LoVo (cell line): Measurements from ENCODE around the gene GPR135.

Source experiments
- DNase-seq: peaks from one replicate; pipeline ENCODE4 v3.0.0-alpha.2; 2016; ENCODE audit warnings: low spot score

The GPR135 gene

DNA sequence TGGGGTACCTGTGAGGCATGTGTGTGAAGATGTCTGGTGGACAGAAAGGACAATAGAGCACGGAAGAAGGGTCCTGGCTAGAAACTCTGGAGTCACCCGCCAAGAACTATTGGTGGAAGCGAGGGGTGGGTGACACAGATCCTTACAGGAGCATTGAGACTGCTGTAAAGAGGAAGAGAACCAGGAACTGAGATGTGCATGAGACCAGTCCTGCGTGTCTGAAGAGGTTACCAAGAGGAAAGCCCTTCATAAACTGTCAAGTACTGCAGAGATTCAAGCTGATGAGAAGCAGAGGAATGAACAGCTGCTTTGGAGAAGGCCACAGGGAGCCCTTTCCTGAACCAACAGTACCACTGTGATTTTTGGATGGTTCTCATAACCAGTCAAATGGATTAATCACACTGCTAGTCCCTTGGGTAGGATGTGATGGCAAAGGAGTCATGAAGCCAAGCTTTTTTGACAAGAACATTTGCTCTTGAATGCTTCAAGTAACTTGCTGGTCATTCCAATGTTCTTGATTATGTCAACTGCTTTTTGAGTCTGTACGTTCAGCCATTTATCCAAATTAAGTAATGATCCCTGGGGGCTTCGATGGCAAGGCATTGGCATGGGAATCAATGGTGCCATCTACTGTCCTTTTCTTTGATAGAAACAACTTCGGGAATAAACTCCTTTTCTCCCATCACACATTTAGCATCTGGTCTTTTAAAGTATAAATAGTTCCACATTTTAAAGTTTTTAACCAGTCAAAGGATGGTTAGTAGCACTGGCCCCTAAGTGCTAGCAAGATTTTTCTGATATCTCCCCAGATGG lies 42.9 kb downstream of the GPR135 start:
- DNase-seq = no peak

- DNase-seq = no peak
Measured at GRCh38 chr14:59419303-59419702, 45.9 kb downstream of the GPR135 start.

- no peak for DNase-seq
Measured at GRCh38 chr14:59417311-59417710, 47.9 kb downstream of the GPR135 start.

- DNase-seq = no peak
Measured at GRCh38 chr14:59415836-59416602, 49.2 kb downstream of the GPR135 start.
